Stimulated activated CD8-positive, alpha-beta memory T cell treated with anti-CD3 and anti-CD28 coated beads, Interleukin-4, amount 100 ng/mL, for 4 hours (primary cell): ENCODE data around the gene GH2.

Experiments used
- DNase-seq, 2 donors: peaks; one replicate each; pipeline ENCODE4 v3.0.0-alpha.2; 2020; ENCODE audit warnings: low read depth in 2 of 2, low spot score in 1 of 2

GH2 gene

DNA sequence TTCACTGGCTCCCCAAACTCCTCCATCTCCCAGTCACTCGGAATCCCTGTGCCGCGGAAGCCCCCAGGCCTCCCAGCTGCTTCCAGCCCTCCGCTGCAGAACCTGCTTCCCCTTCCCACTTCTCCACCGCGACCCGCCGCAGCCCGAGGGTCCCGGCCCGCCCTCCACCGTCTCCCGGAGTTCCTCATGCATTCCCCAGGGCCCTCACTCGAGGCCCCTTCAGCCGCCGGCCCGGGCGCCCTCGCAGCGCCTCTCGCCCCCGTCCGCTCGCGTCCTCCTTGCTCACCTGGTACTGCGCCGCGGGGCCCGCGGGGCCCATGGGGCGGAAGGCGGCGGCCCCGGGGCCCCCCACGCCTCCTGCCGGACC lies 39.6 kb downstream of the GH2 start:
- DNase-seq = no peak

DNA sequence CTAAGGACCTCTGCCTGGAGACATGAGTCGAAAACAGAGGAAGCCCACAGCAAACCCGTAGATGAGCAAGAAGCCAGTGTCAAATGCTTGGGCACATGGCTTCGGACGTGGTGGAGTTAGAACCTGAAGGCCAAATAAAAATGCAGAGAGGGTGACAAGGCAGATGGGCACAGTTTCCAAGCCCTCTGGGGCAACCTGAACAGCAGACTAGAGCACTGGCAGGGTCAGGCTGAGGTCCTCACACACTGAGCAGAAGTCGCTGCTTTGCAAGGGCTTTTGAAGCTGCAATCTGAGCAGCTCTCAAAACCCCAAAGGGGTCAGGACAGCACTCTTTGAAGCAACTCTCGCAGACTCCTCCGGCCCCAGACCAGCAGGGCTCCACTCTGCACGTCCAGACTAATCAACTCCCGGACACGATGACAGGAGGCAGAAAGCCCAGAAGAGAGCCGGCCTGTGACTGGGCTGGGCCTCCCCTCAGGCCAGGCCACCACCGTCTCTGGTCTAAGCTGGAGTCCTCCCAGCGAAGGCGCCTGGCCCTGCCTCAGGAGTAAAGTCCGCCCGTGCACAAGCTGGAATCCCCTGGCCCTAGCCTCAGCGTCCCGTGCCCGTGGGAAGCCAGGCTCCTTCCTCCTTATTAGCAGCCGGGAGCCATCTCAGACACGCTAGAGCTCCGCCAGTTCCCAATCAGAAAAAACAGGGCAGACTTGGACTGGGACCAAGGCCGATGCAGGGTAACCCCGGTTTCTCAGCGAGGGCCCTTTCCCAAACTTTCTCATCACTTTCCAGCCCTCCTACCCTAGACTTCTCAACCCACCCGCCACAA lies 40.2 kb downstream of the GH2 start:
- DNase-seq = no peak

DNA sequence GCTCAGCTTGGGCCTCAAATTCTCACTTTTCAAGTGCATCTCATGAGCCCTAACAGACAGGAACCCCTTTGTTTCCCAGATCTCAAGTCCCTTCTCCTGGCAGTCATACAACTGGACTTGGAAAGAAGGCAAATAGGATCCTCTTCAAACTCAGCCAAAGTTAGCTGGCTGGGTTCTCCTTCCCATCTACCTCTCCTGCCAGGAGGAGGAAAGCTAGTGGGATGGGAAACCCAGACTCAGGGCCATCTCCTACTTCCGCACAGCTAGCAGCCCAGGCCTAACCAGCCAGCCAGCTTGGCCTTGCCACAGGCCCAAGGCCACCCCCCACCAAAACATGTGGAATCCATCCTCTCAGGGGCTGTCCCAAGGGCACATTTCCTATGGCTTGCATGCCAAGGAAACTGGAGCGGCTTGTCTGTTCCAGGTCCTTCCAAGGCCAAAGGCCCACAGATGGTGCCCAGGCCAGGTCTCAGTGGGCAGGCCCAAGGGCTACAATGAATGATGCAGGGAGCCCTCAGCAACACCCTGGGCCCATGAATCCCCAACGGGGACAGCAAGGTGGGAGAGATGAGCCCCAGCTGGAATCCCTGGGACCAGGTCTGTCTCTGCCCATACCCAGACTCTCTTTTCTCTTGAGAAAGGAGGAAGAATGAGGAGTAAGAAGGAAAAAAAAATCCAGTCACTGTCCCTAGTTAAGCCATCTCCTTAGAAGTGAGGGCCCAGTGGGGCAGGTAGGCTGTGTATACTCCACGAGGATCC lies 41.0 kb downstream of the GH2 start:
- no peak for DNase-seq

DNA sequence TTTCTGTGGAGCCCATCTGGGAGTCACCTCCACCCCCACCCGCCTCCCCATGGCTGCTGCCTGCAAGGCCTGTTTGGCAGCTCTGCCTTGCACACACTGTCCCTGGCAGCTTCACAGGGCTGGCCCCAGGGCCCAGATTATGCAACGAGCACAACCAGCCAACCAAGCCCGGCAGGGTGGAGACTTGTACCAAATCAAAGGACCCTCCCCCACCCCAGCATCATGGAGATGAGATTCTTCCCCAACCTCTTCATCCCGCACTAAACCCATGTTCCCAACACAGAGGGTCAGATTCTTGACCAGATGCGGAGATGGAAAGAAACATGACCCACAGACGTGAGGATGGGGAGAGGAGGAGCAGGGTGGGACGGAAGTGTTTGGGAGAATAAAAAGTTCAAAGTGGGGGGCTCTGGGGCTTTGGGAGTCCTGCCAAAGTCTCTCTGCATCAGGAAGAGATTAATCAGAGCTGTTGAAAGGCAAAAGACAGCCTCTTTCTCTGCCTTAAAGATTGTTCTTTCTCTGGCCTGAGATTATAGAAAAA lies 43.0 kb downstream of the GH2 start:
- DNase-seq = no peak

DNA sequence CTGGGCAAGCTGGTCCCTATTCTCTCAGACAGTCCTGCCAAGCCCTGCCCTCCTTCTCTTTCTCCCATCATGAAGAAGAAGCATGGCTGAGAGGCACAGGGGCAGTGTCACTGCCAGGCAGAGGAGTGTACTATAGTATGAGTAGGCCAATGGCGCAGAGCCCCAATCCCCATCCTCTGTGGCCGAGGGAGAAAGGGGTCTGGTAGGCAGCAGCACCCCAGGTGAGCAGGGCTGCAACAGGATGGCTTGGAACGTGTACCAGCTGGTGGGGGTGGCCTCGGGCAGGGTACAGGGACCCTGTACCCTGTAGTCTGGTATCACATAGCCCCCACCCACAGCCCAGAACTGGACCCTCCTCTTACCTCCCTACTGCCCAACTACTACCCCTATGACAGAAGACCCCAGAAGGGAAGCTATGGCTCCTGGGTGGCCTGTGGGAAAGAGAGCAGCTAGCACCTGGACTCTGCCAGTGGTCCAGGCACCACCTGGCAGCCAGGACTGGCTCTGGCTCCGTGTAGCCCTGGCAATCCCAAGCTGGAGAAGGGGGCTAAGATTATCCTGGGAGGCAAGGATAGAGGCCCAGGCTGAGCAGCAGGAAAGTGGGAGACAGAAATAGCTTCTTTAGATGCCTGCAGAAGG lies 43.7 kb downstream of the GH2 start:
- DNase-seq = no peak

DNA sequence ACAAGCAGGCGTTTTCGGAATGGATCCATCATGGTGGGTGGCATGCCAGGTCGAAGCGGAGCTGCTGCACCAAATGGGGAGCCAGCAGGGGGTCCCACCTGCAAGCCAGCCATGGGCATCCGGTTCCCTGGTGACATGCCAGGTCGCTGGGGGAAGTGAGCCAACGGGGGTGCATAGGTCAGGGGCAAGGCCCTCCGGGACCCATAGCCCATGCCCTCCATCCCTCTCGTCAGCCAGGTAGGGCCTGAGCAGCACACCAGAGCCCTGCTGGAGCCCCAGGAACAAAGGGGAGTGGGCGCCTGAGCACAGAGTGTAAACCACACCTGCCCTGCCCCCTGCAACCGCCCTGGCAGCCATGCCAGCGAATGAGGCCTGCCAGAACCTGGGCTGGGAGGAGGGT lies 44.3 kb downstream of the GH2 start:
- no peak for DNase-seq

DNA sequence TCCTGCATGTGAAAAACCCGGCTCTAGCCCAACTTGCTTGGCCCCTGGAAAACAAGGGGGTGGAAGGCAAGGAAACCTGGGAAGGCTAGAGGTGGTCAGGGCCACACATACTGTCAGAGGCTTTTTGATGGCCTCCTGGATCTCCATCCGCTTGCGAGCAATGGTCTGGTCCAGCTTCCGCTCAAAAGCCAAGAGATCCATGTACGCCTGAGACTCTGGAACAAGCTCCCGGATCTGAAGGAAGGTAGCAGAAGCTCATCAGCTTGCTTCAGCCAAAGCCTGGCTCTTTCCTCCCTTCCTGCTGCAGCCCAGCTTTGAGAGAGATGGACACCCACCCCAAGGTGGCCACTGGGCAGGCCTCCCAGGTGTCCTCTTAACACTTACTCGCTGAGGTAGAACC lies 44.9 kb downstream of the GH2 start:
- DNase-seq = no peak

DNA sequence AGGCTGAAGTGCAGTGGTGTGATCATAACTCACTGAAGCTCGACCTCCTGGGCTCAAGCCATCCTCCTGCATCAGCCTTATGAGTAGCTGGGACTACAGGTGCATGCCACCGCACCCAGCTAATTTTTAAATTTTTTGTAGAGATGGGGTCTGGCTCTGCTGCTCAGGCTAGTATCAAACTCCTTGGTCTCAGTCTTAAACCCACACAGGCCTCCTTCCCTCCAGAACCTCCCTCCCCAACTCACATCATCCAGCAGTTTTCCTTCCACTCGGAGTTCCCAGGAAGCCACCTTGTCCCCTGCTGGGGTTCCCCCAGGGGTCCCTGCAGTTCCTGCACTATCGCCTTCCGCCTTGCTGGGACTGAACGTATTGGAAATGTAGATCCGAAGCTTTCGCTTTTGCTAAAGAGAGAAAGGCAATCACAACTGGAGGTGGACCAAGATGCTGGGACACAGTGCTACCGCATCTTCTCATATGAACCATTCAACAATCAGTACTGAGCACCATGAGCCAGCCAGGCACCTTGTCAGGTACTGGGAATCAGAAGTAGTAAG lies 46.5 kb downstream of the GH2 start:
- no peak for DNase-seq

DNA sequence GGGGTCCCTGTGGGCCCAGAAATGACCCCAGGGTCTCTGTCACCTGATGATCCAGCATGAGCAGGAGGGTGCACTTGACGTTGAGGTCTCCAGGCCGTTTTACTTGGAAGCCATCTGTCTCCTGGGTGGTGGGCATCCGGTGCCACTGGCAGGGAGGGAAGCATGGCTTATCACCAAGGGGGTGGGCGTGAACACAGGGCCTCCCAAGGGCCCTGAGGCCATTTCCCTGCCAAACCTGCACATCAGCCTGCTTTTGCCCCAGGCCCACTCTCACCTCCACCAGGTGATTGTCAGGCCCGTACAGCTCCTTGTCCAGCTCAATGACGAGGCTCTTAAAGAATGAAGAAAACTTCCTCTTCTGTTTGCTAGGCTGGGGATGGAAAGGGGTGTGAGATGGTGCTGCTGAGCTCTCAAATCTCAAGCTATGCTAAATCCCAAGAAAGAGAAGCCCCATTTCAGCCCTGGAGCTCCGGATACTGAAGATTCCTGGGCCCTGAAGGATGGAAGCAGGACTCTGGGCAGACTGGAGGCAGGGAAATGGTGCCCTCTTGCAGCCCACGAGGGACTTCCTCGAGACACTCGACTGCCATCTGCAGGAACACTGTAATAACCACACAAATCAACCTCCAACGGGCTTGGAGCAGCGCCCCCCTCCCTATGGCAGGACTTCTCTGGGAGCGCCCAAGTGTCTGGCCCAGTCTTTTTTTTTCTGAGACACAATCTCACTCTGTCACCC lies 47.1 kb downstream of the GH2 start:
- DNase-seq = no peak

DNA sequence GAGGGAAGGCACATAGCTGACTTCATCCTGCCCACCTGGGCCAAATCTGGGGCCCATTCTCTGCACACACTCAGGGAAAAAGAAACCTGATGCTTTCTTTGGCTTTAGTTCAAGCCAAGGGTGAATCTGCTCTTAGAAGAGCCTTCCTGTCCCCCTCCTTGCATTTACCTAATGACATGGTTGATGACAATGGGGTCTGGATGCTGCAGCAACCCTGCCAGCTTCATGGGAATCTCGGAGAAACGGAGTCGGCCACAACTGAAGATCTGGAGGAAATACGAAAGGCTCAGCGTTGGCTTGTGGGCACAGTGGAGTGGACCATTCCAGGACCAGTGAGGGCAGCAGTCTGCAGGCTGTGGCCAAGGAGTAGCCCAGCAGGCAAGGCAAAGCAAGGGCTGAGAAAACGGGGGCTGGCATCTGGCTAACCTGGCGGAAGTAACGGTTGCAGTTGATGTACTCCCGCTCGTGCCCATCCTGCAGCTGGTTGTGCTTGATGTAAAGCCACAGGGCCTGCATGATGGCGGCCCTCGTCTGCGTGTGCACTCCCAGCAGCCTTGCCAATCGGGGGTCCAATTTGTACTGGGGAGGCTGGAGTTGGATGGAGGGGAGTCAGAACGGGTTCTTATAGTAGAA lies 47.9 kb downstream of the GH2 start:
- no peak for DNase-seq

DNA sequence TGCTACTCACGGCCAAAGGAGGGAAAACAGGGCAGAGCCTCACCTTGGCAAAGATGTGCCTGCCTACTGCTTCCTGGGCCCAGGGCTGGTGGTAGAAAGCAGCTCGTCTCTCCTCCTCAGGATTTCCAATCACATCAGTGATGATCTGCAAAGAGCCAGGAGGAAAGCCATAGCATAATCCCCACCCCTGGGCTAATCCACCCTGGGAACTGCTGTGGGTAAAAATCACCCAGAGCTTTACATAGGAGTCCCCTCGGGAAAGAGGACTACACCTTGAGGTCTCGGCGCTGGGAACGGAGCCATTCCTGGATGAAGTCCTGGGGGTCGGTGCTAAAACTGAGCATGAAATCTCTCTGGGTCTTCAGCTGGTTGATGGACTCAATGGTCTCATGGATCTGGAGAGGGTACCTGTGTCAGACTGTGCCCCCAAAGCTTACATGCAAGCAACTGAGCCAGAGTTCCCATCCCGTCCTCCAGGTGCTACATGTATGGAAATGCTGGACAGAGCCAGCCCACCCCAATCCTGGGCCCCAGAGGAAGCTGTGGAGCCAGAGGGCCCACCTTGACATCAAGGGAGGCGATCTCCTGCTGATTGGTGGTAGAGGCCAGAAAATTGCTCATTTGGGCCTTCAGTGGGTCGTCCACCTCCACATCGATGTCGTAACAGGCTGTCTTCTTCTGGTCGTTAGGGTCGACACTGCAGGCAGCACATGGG lies 48.6 kb downstream of the GH2 start:
- no peak for DNase-seq

DNA sequence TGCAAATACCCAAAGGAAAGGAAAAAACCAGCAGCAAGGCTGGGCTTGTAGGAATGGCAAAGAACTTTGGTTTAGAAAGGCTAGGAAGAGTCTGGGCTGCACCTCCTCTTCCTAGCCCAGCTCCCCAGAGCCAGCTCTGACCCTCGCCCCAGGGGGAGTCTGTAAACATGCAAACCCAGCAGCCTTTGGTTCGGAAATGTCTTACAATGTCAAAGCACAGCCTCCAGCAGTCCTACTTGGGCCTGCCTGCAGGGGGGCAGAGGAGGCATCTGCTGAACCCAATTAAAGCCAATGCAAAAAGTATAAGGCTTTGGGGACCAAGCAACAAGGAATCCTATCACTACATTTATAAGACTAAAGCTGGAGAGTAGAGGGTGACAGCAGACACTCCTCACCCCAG lies 49.3 kb downstream of the GH2 start:
- DNase-seq = no peak

DNA sequence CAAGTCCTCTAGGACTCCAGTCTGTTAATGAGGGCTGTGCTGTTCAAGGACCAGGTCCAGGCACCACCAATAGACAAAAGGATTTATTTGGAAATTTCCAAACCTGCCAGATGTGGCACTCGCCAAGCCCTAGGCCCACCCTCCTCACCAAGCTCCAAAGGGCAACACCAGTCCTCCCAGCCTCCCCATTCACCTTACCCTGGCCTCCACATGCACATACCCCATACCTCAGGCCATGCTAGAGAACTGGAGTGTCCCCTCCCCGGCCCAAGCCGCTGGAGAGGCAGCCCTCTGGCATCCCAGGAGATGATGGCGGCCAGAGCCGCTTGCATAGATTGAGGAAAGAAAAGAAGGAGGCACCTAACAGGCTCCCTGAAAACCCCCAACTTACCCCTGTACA lies 49.7 kb downstream of the GH2 start:
- DNase-seq = no peak

DNA sequence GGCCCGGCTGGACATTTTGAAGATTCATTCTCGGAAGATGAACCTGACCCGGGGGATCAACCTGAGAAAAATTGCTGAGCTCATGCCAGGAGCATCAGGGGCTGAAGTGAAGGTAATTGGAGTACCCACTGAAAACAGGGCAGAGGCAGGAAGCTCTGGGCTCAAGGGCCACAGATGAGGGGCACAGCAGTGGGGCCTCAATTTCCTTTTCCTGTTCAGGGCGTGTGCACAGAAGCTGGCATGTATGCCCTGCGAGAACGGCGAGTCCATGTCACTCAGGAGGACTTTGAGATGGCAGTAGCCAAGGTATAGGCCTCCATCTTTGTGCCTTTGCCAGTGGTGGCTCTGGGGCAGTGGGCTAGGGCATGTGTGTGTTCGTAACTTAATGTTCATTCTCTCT lies 50.2 kb downstream of the GH2 start:
- no peak for DNase-seq

DNA sequence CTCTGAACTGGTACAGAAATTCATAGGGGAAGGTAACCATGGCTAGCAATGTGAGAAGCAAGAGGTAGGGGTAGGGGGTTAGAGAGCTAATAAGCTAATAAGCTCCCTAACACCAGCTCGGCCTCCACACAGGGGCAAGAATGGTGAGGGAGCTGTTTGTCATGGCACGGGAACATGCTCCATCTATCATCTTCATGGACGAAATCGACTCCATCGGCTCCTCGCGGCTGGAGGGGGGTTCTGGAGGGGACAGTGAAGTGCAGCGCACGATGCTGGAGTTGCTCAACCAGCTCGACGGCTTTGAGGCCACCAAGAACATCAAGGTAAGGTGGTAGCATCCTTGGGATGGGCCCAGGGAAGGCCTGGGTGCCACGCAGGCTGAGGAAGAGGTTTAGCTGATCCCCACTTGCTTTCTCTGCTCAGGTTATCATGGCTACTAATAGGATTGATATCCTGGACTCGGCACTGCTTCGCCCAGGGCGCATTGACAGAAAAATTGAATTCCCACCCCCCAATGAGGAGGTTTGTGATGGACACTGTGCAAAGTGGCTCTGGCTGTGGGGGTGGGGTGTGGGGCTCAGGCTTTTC lies 50.7 kb downstream of the GH2 start:
- DNase-seq = no peak

DNA sequence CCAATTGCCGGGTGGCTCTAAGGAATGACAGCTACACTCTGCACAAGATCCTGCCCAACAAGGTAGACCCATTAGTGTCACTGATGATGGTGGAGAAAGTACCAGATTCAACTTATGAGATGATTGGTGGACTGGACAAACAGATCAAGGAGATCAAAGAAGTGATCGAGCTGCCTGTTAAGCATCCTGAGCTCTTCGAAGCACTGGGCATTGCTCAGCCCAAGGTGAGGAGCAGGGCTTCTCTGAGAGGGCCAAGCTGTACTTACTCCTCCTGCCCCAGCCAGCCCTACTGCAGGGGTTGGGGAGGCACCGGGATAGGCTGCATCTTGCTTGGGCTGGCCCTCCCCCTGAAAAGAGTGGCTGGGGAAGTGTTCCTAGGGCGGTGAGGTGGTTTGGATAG lies 51.5 kb downstream of the GH2 start:
- DNase-seq = no peak
